Lung (tissue), 12 donors: ENCODE data around the gene PTCH2. TPM values are rescaled to one million over a fixed set of nuclear protein-coding genes. Genes with fewer than 3 reads are reported as not detected.

Source experiments
- ATAC-seq: fragments of 200-7000 bp; cut with Tn5 transposase; one replicate; pipeline ENCODE4 v1.9.1; 2020; ENCODE audit warnings: moderate number of reproducible peaks; ENCODE audit not compliant: insufficient read depth, low FRiP score
- DNase-seq, 3 donors: peaks; one replicate each; pipeline ENCODE4 v3.0.0-alpha.2; 2013 to 2017
- H3K27ac ChIP-seq, 2 donors: one replicate each; pipeline ENCODE4 v1.5.1; 2013; ENCODE audit warnings: mild to moderate bottlenecking in 2 of 2, moderate library complexity in 2 of 2, control low read depth in 1 of 2, inconsistent platforms in 1 of 2, low read depth in 1 of 2, low read length in 1 of 2
- H3K27me3 ChIP-seq, 3 donors: one replicate each; pipeline ENCODE4 v1.5.1; 2013; ENCODE audit warnings: low read length in 2 of 3; ENCODE audit not compliant: control insufficient read depth in 3 of 3, insufficient read depth in 3 of 3
- H3K36me3 ChIP-seq, 4 donors: one replicate each; pipeline ENCODE4 v1.5.1; 2013; ENCODE audit warnings: low read length in 4 of 4, mild to moderate bottlenecking in 1 of 4, moderate library complexity in 1 of 4; ENCODE audit not compliant: control insufficient read depth in 4 of 4, insufficient read depth in 4 of 4
- H3K4me1 ChIP-seq, 5 donors: one replicate each; pipeline ENCODE4 v1.5.1; 2013; ENCODE audit warnings: low read length in 5 of 5, mild to moderate bottlenecking in 2 of 5, moderate library complexity in 1 of 5; ENCODE audit not compliant: control insufficient read depth in 5 of 5, insufficient read depth in 5 of 5
- H3K4me3 ChIP-seq: one replicate; pipeline ENCODE4 v1.5.1; 2013; ENCODE audit warnings: mild to moderate bottlenecking, control low read depth, moderate library complexity
- H3K9ac ChIP-seq, 2 donors: one replicate each; pipeline ENCODE4 v1.5.1; 2013; ENCODE audit warnings: low read length in 2 of 2, control low read depth in 1 of 2; ENCODE audit not compliant: insufficient read depth in 1 of 2
- H3K9me3 ChIP-seq, 4 donors: one replicate each; pipeline ENCODE4 v1.5.1; 2013; ENCODE audit warnings: low read length in 3 of 4, mild to moderate bottlenecking in 1 of 4, moderate library complexity in 1 of 4; ENCODE audit not compliant: control insufficient read depth in 4 of 4, insufficient read depth in 3 of 4
- WGBS, 2 donors: extraction: QIAGEN DNeasy Blood & Tissue Kit; methylation state at CpG; one replicate each; pipeline ENCODE4 v1.1.7; 2013; 5-methylcytosine and 5-hydroxymethylcytosine counted together
- polyA plus RNA-seq, 2 donors: library from polyadenylated mRNA; stranded (reverse); fragments of 200-250 nt; gene quantifications; one replicate each; pipeline ENCODE4 v1.2.1, GENCODE V29; 2013
- total RNA-seq, 2 donors: library from RNA; depleted of rRNA in 1 of 2; stranded (reverse); fragments of >200 nt in 1 of 2; gene quantifications; one replicate each; pipeline ENCODE4 v1.2.1, GENCODE V29; 2014 to 2021
- TF ChIP-seq, protein P1 (sequence below): IDR thresholded peaks from 2 replicates; pipeline ENCODE4 v1.5.1; 2012; ENCODE audit warnings: mild to moderate bottlenecking; ENCODE audit errors: control extremely low read depth, extremely low read depth
- donor health status: control.
- donor health status: control.
- donor health status: Bipolar disorder and iron deficiency.
- donor health status: healthy.
- donor health status: DM: yes; HTN: yes; CAD: no.

PTCH2 gene
- total and polyA plus RNA-seq, 4 donors: 0.37 to 1.7 (median 0.66) TPM

DNA sequence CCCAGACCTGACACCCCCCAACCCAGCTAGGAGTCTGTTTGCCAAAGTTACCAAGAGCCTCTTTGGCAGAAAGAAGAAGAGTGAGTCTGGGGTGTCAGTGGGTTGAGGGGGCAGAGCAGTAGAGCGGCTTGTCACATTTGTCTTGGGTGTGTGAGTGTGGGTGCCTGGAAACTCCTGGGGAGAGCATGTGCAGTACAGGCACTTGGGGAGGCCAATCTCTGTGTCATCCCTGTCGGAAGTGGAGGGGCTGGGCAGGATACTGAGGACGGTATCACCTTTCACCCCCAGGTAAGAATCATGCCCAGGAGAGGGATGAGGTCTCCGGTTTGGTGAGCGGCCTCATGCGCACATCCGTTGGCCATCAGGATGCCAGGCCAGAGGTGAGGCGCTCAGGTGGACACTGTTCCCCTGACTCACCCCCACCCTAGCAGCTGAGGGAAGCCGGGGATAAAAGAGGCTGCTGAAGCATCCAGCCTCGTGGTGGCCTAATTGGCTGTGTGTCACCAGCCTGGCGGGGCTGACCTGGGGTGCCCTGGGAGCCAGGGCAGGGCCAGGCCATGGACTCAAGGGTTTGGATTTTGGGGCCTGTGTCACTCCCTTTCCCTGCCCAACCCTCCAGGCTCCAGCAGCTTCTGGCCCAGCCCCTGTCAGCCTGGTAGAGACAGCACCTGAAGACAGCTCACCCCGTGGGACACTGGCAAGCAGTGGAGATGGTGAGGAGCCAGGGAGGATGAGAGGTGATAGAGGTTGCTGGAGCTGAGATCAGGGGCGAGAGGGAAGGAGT, 39.5 kb downstream of the PTCH2 start:
- no peaks in the 10 kb centered on the region for H3K9me3 ChIP-seq
- peak overlapping the region in 1 of 2 donors; percentile 72 for H3K27ac ChIP-seq
- ATAC-seq (no peak), DNase-seq (no peak)
- 88 to 94% methylated on average over 13 of the region's 13 CpGs for WGBS, 2 donors
- no peak overlapping the region for H3K4me3 ChIP-seq
- H3K27me3 ChIP-seq: no peaks in the 10 kb centered on the region
- H3K9ac ChIP-seq: no peak overlapping the region
- H3K36me3 ChIP-seq: peaks cover 2 to 39% (median 10%) of the 10 kb centered on the region in 4 donors
- peaks cover 7 to 48% (median 21%) of the 10 kb centered on the region in 5 donors for H3K4me1 ChIP-seq
- TF ChIP-seq, protein P1, sequence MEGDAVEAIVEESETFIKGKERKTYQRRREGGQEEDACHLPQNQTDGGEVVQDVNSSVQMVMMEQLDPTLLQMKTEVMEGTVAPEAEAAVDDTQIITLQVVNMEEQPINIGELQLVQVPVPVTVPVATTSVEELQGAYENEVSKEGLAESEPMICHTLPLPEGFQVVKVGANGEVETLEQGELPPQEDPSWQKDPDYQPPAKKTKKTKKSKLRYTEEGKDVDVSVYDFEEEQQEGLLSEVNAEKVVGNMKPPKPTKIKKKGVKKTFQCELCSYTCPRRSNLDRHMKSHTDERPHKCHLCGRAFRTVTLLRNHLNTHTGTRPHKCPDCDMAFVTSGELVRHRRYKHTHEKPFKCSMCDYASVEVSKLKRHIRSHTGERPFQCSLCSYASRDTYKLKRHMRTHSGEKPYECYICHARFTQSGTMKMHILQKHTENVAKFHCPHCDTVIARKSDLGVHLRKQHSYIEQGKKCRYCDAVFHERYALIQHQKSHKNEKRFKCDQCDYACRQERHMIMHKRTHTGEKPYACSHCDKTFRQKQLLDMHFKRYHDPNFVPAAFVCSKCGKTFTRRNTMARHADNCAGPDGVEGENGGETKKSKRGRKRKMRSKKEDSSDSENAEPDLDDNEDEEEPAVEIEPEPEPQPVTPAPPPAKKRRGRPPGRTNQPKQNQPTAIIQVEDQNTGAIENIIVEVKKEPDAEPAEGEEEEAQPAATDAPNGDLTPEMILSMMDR: no peak

DNA sequence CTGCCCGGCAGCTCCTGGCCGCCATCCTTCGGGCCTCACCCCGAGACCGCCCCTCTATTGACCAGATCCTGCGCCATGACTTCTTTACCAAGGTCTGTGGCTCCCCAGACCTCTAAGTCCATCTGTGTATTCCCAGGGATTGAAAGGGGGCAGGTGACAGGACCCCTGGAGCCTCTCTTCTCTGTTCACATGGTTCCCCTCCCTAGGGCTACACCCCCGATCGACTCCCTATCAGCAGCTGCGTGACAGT, 40.1 kb downstream of the PTCH2 start:
- Histone ChIP-seq H3K27me3 (no peaks in the 10 kb centered on the region), H3K36me3 (peaks cover 2 to 39% (median 10%) of the 10 kb centered on the region in 4 donors), H3K27ac (peak overlapping the region in 1 of 2 donors; percentile 72), H3K4me3 (no peak overlapping the region), H3K9ac (no peak overlapping the region), H3K4me1 (peaks cover 7 to 43% (median 18%) of the 10 kb centered on the region in 5 donors), H3K9me3 (no peaks in the 10 kb centered on the region)
- ATAC-seq (no peak), DNase-seq (no peak)
- TF ChIP-seq, protein P1: no peak
- WGBS, 2 donors: 89 to 91% methylated on average over 9 of the region's 9 CpGs

DNA sequence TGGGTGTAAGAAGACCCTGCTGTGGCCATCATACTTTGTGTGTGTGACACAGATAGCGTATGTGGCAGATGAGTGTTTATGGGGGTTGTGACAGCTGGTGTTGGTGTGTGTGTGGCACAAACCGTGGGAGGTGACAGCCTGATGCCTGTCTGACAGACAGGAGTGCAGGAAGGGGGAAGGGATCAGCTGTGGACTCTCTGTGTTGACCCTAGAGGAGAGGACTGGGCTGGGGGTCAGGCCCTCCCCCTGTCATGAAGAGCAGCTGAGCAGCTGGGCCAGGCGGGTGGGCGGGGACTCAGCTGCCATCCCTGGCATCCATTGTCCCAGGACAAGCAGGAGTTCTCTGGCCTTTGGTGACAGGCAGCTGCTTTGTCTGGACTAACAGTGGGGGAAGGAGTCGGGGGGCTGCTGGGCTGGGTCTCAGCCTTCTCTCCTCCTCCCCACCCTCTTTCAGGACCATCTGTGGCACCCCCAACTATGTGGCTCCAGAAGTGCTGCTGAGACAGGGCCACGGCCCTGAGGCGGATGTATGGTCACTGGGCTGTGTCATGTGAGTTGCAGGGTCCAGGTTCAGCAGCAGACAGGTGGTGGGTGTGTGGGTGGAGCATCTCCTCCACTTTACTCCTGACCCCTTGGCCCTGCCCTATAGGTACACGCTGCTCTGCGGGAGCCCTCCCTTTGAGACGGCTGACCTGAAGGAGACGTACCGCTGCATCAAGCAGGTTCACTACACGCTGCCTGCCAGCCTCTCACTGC, 40.6 kb downstream of the PTCH2 start:
- Histone ChIP-seq H3K27me3 (no peaks in the 10 kb centered on the region), H3K9ac (no peak overlapping the region), H3K27ac (peak overlapping the region in 1 of 2 donors; percentile 72), H3K4me3 (peak overlapping the region; percentile 38), H3K9me3 (no peaks in the 10 kb centered on the region), H3K36me3 (peaks cover 2 to 39% (median 10%) of the 10 kb centered on the region in 4 donors), H3K4me1 (peaks cover 7 to 41% (median 14%) of the 10 kb centered on the region in 5 donors)
- TF ChIP-seq, protein P1: no peak
- ATAC-seq (no peak), DNase-seq (no peak)
- 83 to 92% methylated on average over 13 of the region's 13 CpGs for WGBS, 2 donors
